ENCODE measurements around the gene TLX2.

TLX2 gene

GRCh38 chr2:74542978-74543377 lies 28.7 kb downstream of the TLX2 start:
- H3K4me3 Mint-ChIP-seq, result no peak overlapping the region
- H3K27ac Mint-ChIP-seq, result no peak overlapping the region
- peaks cover 9% of the 10 kb centered on the region for H3K4me1 Mint-ChIP-seq (ENCODE audit: low read depth)
- DNase-seq (ENCODE audit: low spot score), result no peak
- no peaks in the 10 kb centered on the region for H3K36me3 Mint-ChIP-seq (ENCODE audit: low read depth)
- H3K9me3 Mint-ChIP-seq, result no peaks in the 10 kb centered on the region
- peaks cover 25% of the 10 kb centered on the region for H3K27me3 Mint-ChIP-seq (ENCODE audit: low read depth)

DNA sequence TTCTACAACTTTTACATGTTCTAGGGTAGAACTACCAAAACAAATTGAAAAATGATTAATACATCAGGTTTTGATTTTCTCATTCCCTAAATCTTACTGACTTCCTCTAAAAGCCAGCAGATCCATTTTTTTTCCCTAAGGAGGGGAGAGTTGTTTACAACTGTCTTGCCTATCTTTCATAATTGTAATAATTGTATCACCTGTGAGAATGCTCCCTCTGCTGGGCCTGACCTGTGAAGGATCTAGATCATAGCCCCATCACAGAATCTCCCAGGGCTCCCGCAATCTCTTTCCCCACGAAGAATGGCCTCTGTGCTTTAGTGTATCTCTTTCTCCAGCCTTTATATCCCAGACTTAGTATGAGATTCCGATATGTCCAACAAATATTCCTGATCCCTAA lies 30.4 kb downstream of the TLX2 start:
- no peaks in the 10 kb centered on the region for H3K36me3 Mint-ChIP-seq (ENCODE audit: low read depth)
- DNase-seq (ENCODE audit: low spot score), result no peak
- peaks cover 26% of the 10 kb centered on the region for H3K27me3 Mint-ChIP-seq (ENCODE audit: low read depth)
- H3K4me1 Mint-ChIP-seq (ENCODE audit: low read depth), result peaks cover 9% of the 10 kb centered on the region
- H3K9me3 Mint-ChIP-seq, result no peaks in the 10 kb centered on the region
- H3K4me3 Mint-ChIP-seq, result no peak overlapping the region
- H3K27ac Mint-ChIP-seq, result no peak overlapping the region

GRCh38 chr2:74546004-74546403 lies 31.8 kb downstream of the TLX2 start:
- DNase-seq (ENCODE audit: low spot score), result no peak
- Mint-ChIP-seq H3K36me3 (ENCODE audit: low read depth) (no peaks in the 10 kb centered on the region), H3K9me3 (no peaks in the 10 kb centered on the region), H3K4me3 (no peak overlapping the region), H3K4me1 (ENCODE audit: low read depth) (peaks cover 12% of the 10 kb centered on the region), H3K27me3 (ENCODE audit: low read depth) (peaks cover 25% of the 10 kb centered on the region), H3K27ac (no peak overlapping the region)

DNA sequence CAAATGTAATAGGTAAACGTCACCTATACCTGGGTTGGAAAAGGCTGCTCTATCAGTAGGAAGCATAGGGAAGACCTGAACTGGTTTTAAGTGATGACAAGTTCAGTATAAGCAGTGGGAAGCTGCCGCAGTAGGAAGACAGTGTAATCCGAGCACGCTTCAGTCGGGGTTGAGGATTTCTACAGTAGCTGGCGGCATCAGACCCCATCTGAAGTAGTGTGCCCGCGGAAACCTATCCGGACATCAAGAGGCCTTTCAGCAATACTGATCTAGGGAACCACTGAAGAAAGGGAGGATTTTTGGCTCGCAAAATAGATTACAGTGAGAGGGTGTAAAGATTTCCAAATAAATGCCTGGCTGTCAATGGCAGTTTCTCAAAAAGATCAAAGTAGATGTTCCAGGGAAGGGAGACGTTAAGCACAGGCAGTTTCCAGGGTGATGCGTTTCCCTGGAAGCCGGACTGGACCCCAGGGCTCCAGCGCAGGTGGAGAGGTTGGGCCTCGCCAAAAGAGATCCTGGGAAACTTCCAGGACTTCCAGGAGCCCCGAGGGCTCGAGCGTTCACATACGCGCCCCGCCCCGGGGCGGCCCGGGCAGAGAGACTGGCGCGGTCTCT lies 34.1 kb downstream of the TLX2 start:
- H3K27me3 Mint-ChIP-seq (ENCODE audit: low read depth), result peaks cover 21% of the 10 kb centered on the region
- peaks cover 25% of the 10 kb centered on the region for H3K4me1 Mint-ChIP-seq (ENCODE audit: low read depth)
- H3K9me3 Mint-ChIP-seq, result no peaks in the 10 kb centered on the region

DNA sequence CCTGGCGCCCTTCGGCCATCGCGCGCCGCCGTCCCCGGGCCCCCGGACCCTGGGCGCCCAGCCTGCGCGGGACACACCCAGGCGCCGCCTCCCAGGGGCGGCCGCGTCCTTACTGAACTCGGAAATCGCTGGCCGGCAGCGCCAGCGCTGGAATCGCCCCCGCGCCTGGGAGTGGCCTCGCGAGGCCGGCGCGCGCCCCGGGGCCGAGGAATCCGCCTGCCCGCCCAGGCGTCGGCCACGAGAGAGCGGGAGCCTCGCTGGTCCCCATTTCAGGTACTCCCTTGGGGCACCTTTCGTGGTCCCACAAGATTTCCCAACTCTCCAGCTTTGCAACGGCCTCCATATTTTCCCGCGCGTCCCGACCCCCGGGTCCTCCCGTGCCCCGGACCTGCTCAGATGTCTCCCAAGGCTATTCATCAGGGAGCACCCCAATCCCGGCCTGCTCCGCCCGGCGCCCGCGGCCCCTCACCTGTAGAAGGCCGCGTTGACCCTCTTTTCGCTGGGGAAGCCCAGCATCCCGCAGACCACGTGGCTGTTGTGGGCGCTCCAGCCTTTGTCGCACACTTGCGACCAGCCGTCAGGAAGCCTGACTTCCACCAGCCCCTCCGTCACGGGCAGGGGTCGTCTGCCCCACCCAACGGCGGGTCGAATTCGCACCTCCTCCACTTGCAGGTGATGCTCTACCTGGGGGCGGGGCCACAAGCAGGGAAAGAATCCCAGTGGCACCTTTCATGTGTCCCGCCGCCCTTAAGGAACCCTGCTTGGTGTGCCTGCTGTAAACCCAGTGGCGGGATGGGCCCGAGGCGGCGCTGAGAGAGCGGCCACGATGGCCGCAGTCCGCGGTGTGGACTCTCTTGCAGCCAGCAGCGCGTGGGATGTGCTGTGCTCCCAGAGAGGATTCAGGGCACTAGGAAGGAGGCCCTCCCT lies 34.9 kb downstream of the TLX2 start:
- no peaks in the 10 kb centered on the region for H3K36me3 Mint-ChIP-seq (ENCODE audit: low read depth)
- H3K9me3 Mint-ChIP-seq, result no peaks in the 10 kb centered on the region
- H3K4me3 Mint-ChIP-seq, result peak overlapping the region; percentile 71
- no peak overlapping the region for H3K27ac Mint-ChIP-seq
- H3K27me3 Mint-ChIP-seq (ENCODE audit: low read depth), result peaks cover 21% of the 10 kb centered on the region
- H3K4me1 Mint-ChIP-seq (ENCODE audit: low read depth), result peaks cover 26% of the 10 kb centered on the region
- peak; percentile 69 for DNase-seq (ENCODE audit: low spot score)

More for the DNA sequence above, 34.1 kb downstream of the TLX2 start:
- H3K4me3 Mint-ChIP-seq, result peak overlapping the region; percentile 80
- H3K27ac Mint-ChIP-seq, result peak overlapping the region; percentile 12
- no peaks in the 10 kb centered on the region for H3K36me3 Mint-ChIP-seq (ENCODE audit: low read depth)
- DNase-seq (ENCODE audit: low spot score), result no peak

- H3K27ac Mint-ChIP-seq, result no peak overlapping the region
- peaks cover 18% of the 10 kb centered on the region for H3K27me3 Mint-ChIP-seq (ENCODE audit: low read depth)
- no peaks in the 10 kb centered on the region for H3K36me3 Mint-ChIP-seq (ENCODE audit: low read depth)
- DNase-seq (ENCODE audit: low spot score), result no peak
- H3K4me3 Mint-ChIP-seq, result peak overlapping the region; percentile 33
- no peaks in the 10 kb centered on the region for H3K9me3 Mint-ChIP-seq
- peaks cover 26% of the 10 kb centered on the region for H3K4me1 Mint-ChIP-seq (ENCODE audit: low read depth)
Measured at GRCh38 chr2:74550231-74550630, 36.0 kb downstream of the TLX2 start.

DNA sequence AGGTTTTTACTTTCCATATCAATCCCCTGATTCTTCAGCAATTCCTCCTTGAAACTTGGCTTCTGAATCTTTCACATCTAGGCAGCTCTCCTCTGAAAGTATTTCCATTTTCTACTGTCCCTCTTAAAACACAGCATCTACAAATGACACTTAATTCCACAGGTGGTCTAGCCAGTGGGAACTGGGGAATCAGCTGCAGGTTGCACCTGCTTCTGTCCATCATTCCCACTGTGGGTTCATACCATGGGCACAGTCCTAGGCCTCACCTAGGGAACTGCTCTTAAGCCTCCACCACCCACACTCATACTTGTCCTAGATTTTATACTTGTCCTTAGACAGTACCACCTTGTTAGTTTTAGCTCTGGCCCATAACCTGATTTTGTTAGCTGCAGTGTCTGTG lies 37.3 kb downstream of the TLX2 start:
- H3K27me3 Mint-ChIP-seq (ENCODE audit: low read depth), result peaks cover 14% of the 10 kb centered on the region
- no peak overlapping the region for H3K27ac Mint-ChIP-seq
- H3K9me3 Mint-ChIP-seq, result no peaks in the 10 kb centered on the region
- peaks cover 2% of the 10 kb centered on the region for H3K36me3 Mint-ChIP-seq (ENCODE audit: low read depth)
- no peak for DNase-seq (ENCODE audit: low spot score)
- no peak overlapping the region for H3K4me3 Mint-ChIP-seq
- peaks cover 27% of the 10 kb centered on the region for H3K4me1 Mint-ChIP-seq (ENCODE audit: low read depth)

DNA sequence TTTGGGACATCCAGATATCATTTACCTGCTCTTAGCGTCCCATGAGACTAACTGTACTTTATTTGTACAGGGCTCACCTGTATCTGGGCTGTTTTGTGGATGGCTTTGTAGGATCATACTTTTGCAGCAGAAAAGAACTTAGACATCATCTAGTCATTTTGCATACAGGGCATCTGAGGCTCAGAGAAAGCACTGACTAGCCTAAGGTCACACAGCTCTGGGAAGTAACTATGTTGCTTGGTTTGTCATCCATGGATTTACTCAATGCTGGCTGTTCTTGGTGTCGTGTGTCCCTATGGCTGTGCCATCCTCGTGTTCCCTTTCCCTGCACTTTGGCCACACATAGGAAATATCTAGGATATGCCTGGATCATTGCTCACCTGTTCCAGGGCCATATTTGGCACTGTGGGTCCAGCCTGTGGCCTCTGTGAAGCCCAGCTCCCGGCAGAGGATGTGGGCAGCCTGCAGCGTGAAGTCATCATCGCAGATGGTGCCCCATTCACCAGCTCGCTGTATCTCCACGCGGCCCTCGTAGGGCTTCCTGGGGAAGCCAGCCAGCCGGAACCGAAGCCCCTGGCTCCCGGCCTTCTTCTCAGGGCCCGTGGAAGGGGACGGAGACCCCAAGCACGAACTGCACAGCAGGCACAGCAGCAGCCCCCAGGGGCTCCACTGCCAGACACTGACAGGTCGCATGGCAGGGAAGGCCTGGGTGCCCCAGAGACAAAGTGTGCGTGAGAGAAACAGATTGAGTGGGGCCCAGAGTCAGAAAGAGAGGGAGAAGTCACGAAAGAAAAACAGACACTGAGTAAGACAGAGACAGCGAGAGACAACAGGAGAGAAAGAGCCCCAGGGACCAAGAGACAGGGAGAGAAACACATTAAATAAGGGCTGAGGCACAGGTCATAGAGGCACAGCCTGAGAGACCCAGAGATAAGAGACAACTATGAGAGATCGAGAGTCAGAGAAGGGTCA lies 38.0 kb downstream of the TLX2 start:
- peaks cover 9% of the 10 kb centered on the region for H3K36me3 Mint-ChIP-seq (ENCODE audit: low read depth)
- no peaks in the 10 kb centered on the region for H3K9me3 Mint-ChIP-seq
- H3K27ac Mint-ChIP-seq, result peak overlapping the region; percentile 69
- H3K4me1 Mint-ChIP-seq (ENCODE audit: low read depth), result peaks cover 28% of the 10 kb centered on the region
- peak overlapping the region; percentile 33 for H3K4me3 Mint-ChIP-seq
- no peak for DNase-seq (ENCODE audit: low spot score)
- H3K27me3 Mint-ChIP-seq (ENCODE audit: low read depth), result peaks cover 13% of the 10 kb centered on the region

DNA sequence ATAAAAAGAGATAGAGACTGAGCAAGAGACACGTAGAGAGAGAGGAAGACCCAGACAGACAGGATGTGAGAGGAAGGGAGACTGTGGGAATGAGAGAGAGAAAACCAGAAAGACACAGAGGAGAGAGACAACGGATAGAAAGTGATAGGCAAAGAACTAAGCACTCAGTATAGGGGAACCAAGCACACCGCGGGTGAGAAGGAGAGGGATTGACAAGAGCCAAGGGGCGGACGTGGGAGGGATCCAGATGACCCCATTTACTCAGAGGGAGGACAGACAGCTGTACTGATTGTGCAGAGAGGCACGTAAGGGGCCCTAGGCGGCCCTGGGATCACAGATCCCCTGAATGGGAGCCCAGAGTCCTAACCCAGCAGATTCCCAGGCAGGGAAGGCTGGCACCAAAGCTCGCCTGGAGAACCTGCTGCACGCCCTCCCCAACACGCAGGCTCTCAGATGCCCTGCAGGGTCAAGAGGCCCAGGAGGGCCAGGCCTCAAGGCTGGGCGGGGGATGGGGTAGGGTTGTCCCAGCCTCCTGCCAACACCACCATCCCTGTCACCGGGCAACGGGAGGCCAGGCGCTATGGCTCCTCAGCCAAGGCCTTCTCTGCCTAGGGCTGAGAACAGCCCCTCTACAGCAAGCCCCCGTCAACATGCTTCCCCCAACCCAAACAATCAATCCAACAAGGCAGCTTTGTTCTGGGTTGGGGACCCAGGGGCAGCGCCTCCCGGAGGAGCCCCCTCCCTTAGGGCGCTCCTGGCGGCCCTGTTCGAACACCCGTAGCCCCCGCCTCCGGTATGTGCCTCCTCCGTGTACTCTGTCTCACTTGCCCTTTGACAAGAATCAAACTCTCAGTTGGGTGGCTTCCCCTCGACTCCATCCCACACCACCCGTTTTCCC lies 38.9 kb downstream of the TLX2 start:
- peaks cover 28% of the 10 kb centered on the region for H3K4me1 Mint-ChIP-seq (ENCODE audit: low read depth)

GRCh38 chr2:74553892-74554819 lies 39.9 kb downstream of the TLX2 start, which contains the start of the genes DOK1 and LOXL3:
Gene DOK1, plus strand, starts transcription at chr2:74554720. Its CDS starts 35 bp downstream, at chr2:74554755.
Gene LOXL3, minus strand, starts transcription at chr2:74553942. Its CDS starts 1,308 bp downstream, at chr2:74552634.
- H3K36me3 Mint-ChIP-seq (ENCODE audit: low read depth), result peaks cover 11% of the 10 kb centered on the region
- H3K4me3 Mint-ChIP-seq, result peak within 1 kb of the TSS; percentile 94
- DNase-seq (ENCODE audit: low spot score), result peak; percentile 79
- peaks cover 2% of the 10 kb centered on the region for H3K27me3 Mint-ChIP-seq (ENCODE audit: low read depth)
- peak within 1 kb of the TSS; percentile 96 for H3K27ac Mint-ChIP-seq
- no peaks in the 10 kb centered on the region for H3K9me3 Mint-ChIP-seq
- peaks cover 26% of the 10 kb centered on the region for H3K4me1 Mint-ChIP-seq (ENCODE audit: low read depth)

More for the DNA sequence above, 38.9 kb downstream of the TLX2 start:
- Mint-ChIP-seq H3K9me3 (no peaks in the 10 kb centered on the region), H3K27me3 (ENCODE audit: low read depth) (peaks cover 6% of the 10 kb centered on the region), H3K27ac (peak overlapping the region; percentile 88), H3K4me3 (peak overlapping the region; percentile 69), H3K36me3 (ENCODE audit: low read depth) (peaks cover 11% of the 10 kb centered on the region)
- no peak for DNase-seq (ENCODE audit: low spot score)

- Mint-ChIP-seq H3K27me3 (ENCODE audit: low read depth) (no peaks in the 10 kb centered on the region), H3K4me1 (ENCODE audit: low read depth) (peaks cover 24% of the 10 kb centered on the region), H3K4me3 (peak overlapping the region; percentile 94), H3K9me3 (no peaks in the 10 kb centered on the region), H3K27ac (peak overlapping the region; percentile 96), H3K36me3 (ENCODE audit: low read depth) (peaks cover 11% of the 10 kb centered on the region)
- no peak for DNase-seq (ENCODE audit: low spot score)
Measured at GRCh38 chr2:74554820-74555531, 40.7 kb downstream of the TLX2 start.

Measured in T-helper 2 cell treated with Interferon-gamma antibody and Interleukin-4, amounts not matched to agents 5 μg/mL and 100 μg/mL, for 36 hours (primary cell).